HEK293T (cell line): ENCODE results near the gene ARHGEF16.

ENCODE experiments used
- CTCF ChIA-PET: fragments of 350-600 bp; formaldehyde crosslinking; extraction: SDS; loops from one replicate; lab custom pipeline; 2021; ENCODE audit warnings: antibody characterized with exemption, inconsistent platforms; lab: Yijun Ruan, JAX
- POLR2A ChIA-PET: fragments of 350-600 bp; formaldehyde crosslinking; extraction: SDS; loops from one replicate; lab custom pipeline; 2020; ENCODE audit warnings: antibody characterized with exemption, inconsistent platforms; lab: Yijun Ruan, JAX
- DNase-seq: peaks from one replicate; pipeline ENCODE4 v3.0.0; 2012; ENCODE audit warnings: mixed read lengths; ENCODE audit errors: extremely low spot score
- ARNT ChIP-seq: fragments of 450-650 bp; IDR thresholded peaks from 2 replicates; pipeline ENCODE4 v1.6.1; 2017; ENCODE audit warnings: mild to moderate bottlenecking
- BHLHE40 ChIP-seq: fragments of 450-650 bp; IDR thresholded peaks from 2 replicates; pipeline ENCODE4 v1.6.1; 2016; ENCODE audit warnings: mild to moderate bottlenecking, moderate library complexity, borderline replicate concordance
- CTBP1 ChIP-seq: fragments of 450-650 bp; IDR thresholded peaks from 2 replicates; pipeline ENCODE4 v1.6.1; 2016; ENCODE audit warnings: borderline replicate concordance
- ELF4 ChIP-seq: fragments of 450-650 bp; IDR thresholded peaks from 2 replicates; pipeline ENCODE4 v1.6.1; 2017; ENCODE audit warnings: antibody characterized with exemption
- FOXA1 ChIP-seq: fragments of 450-650 bp; IDR thresholded peaks from 2 replicates; pipeline ENCODE4 v1.6.1; 2016; ENCODE audit warnings: mild to moderate bottlenecking
- FOXK2 ChIP-seq: fragments of 450-650 bp; IDR thresholded peaks from 2 replicates; pipeline ENCODE4 v1.6.1; 2016; ENCODE audit warnings: mild to moderate bottlenecking
- FOXM1 ChIP-seq: fragments of 450-650 bp; IDR thresholded peaks from 2 replicates; pipeline ENCODE4 v1.6.1; 2017; ENCODE audit warnings: mild to moderate bottlenecking, borderline replicate concordance
- HDGF ChIP-seq: fragments of 450-650 bp; IDR thresholded peaks from 2 replicates; pipeline ENCODE4 v1.6.1; 2017; ENCODE audit warnings: antibody characterized with exemption, borderline replicate concordance
- L3MBTL2 ChIP-seq: fragments of 450-650 bp; conservative IDR thresholded peaks from 2 replicates; pipeline ENCODE4 v1.6.1; 2016; ENCODE audit warnings: mild to moderate bottlenecking
- LEF1 ChIP-seq: fragments of 450-650 bp; IDR thresholded peaks from 2 replicates; pipeline ENCODE4 v1.6.1; 2017; ENCODE audit warnings: mild to moderate bottlenecking, borderline replicate concordance
- NFRKB ChIP-seq: fragments of 450-650 bp; IDR thresholded peaks from 2 replicates; pipeline ENCODE4 v1.6.1; 2016; ENCODE audit warnings: mild to moderate bottlenecking, moderate library complexity
- SP1 ChIP-seq: fragments of 450-650 bp; IDR thresholded peaks from 2 replicates; pipeline ENCODE4 v1.6.1; 2017
- SUZ12 ChIP-seq: fragments of 450-650 bp; IDR thresholded peaks from 2 replicates; pipeline ENCODE4 v1.6.1; 2016; ENCODE audit warnings: mild to moderate bottlenecking
- TARDBP ChIP-seq: fragments of 450-650 bp; IDR thresholded peaks from 2 replicates; pipeline ENCODE4 v1.6.1; 2016
- ZNF384 ChIP-seq: fragments of 450-650 bp; IDR thresholded peaks from 2 replicates; pipeline ENCODE4 v1.6.1; 2016
- TF ChIP-seq, protein P1 (sequence below): fragments of 450-650 bp; IDR thresholded peaks from 2 replicates; pipeline ENCODE4 v1.6.1; 2016

ARHGEF16 gene

DNA sequence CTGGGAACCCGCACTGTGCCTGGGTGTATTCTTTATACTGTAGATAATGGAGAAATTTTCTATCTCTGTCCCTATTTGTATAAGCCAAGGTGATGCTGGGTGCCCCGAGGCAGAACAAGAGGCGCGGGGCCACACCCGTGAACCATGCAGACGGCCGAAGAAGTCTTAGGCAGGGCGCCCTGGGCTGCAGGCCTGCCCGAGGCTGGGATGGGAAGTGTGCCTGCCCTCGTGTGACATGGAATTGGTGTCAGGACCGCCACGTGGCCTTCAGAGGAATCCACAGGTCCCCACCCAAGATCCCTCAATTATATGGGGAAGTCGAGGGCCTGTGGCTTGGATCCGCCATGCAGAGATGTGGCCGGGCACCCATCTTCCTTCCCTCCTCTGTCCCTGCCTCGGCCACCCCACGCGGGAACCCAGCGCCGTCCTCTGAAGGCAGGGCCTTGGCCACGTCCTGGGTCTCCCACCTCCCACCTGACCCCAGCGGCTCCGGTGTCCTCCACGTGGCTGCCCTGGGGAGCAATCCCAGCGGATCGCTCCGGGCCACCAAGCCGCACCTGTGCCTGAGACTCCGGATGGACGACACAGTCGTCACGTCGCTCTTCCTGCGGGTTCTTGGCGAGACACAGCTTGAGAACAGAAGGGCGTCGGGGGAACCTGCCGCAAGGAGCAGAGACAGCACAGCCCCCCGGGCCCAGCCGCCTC, 19.9 kb upstream of the ARHGEF16 start:
- ChIA-PET CTCF (no interaction called here), POLR2A (no interaction called here)

DNA sequence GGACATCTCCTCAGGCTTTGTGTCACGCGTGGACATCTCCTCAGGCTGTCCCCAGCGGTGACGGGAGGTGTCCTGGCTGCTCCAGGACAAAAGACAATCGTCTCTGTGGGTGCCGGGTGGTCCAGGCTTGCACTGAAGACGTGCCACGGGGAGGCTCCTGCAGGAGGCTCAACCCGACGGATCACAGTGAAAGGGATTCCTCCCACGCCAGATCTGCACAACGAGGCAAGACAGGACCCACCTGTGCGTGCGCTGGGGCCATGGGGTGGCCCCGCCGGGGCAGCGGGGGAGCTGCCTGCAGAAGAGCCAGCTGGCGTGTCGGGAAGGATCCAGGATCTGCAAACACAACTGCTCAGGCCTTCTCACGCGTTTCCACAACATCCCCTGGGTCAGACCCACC, 18.8 kb upstream of the ARHGEF16 start:
- TF ChIP-seq ARNT = no peak
- TF ChIP-seq SP1 = no peak
- no peak for TF ChIP-seq FOXA1
- TF ChIP-seq SUZ12 = no peak
- no peak for TF ChIP-seq NFRKB
- TF ChIP-seq FOXK2 = no peak
- TF ChIP-seq HDGF = no peak
- TF ChIP-seq CTBP1 = no peak
- no peak for TF ChIP-seq BHLHE40
- CTCF ChIA-PET = no interaction called here
- POLR2A ChIA-PET = no interaction called here
- DNase-seq = no peak

More for the DNA sequence above, 19.9 kb upstream of the ARHGEF16 start:
- TF ChIP-seq ZNF384 = no peak
- TF ChIP-seq FOXM1 = no peak
- no peak for TF ChIP-seq LEF1
- no peak for TF ChIP-seq FOXK2
- TF ChIP-seq, protein P1, sequence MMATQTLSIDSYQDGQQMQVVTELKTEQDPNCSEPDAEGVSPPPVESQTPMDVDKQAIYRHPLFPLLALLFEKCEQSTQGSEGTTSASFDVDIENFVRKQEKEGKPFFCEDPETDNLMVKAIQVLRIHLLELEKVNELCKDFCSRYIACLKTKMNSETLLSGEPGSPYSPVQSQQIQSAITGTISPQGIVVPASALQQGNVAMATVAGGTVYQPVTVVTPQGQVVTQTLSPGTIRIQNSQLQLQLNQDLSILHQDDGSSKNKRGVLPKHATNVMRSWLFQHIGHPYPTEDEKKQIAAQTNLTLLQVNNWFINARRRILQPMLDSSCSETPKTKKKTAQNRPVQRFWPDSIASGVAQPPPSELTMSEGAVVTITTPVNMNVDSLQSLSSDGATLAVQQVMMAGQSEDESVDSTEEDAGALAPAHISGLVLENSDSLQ = no peak
- no peak for TF ChIP-seq HDGF
- TF ChIP-seq BHLHE40 = no peak
- TF ChIP-seq SP1 = no peak
- no peak for TF ChIP-seq NFRKB
- TF ChIP-seq ARNT = no peak
- no peak for TF ChIP-seq FOXA1
- no peak for TF ChIP-seq L3MBTL2
- TF ChIP-seq ELF4 = no peak
- TF ChIP-seq CTBP1 = no peak
- DNase-seq = no peak

DNA sequence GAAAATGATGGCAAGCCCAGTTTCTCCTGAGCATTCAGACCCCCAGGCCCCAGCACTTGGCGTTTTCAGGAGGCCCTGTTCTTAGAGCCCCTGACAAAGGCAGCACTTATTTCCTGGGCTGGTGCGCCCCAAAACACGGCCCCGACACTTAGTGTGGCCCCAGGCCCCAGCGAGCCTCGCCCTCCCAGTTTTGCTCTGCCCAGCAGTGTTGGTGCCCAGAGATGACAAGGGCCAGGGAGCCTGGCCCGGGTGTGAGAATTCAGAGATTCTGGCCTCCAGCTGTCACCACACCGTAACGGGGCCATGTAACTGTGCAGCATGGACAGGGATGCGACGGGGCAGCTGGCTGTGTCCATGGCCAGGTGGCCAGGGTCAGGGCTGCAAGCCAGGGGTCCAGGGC, 18.0 kb upstream of the ARHGEF16 start:
- ChIA-PET POLR2A (no interaction called here), CTCF (interaction anchor here (0.9 kb wide), 2 partner anchors 16 to 182 kb away, joined by 3 read pairs; no protein-coding TSS in a partner anchor)
- DNase-seq = no peak
- TF ChIP-seq LEF1 (no peak), FOXK2 (no peak), FOXA1 (no peak), CTBP1 (no peak), HDGF (no peak)

DNA sequence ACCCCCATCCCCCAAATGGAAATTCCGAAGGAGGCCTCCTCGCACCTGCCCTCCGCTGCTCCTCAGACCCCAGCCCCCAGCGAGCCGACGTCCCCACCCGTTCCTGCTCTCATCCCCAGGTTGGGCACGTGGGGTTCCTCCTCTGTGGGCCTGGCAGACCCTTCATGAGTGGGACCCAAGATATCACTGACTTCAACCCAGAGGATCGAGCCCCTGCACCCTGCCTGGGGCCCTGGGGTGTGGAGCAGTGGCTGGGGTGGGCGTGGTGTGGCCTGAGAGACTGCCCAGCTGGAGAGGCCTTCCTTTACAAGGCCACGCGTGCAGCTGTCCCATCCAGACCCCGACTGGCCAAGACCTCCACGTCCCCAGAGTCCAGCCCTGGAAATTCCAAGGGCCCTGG, 17.6 kb upstream of the ARHGEF16 start:
- ChIA-PET POLR2A (no interaction called here), CTCF (interaction anchor here (0.9 kb wide), 2 partner anchors 16 to 182 kb away, joined by 3 read pairs; no protein-coding TSS in a partner anchor)
- no peak for TF ChIP-seq ELF4
- no peak for TF ChIP-seq FOXM1
- TF ChIP-seq NFRKB = no peak
- no peak for DNase-seq

DNA sequence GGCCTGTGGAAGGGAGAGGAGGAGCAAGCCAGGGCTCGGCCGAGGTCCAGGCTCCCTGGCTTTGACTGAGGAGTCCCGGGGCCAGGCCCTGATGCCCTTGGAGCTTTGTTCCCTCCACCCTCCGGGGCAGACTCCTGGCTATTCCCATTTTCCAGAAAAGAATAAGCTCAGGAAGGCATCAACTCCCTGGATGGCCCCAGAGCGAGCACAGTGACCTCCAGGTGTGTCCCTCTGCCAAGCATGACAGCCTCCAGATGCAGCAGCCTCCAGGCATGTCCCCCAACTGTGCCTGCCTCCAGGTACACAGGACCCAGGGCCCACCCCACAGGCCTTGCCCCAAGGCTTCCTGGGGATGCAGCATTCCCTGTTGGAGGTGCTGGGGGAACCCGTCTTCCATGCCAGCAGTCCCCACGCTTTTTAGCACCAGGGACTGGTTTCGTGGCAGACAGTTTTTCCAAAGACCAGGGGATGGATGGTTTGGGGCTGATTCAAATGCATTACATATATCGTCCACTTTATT, 15.7 kb upstream of the ARHGEF16 start:
- DNase-seq = no peak
- TF ChIP-seq SUZ12 (no peak), ELF4 (no peak)
- ChIA-PET CTCF (no interaction called here), POLR2A (no interaction called here)

DNA sequence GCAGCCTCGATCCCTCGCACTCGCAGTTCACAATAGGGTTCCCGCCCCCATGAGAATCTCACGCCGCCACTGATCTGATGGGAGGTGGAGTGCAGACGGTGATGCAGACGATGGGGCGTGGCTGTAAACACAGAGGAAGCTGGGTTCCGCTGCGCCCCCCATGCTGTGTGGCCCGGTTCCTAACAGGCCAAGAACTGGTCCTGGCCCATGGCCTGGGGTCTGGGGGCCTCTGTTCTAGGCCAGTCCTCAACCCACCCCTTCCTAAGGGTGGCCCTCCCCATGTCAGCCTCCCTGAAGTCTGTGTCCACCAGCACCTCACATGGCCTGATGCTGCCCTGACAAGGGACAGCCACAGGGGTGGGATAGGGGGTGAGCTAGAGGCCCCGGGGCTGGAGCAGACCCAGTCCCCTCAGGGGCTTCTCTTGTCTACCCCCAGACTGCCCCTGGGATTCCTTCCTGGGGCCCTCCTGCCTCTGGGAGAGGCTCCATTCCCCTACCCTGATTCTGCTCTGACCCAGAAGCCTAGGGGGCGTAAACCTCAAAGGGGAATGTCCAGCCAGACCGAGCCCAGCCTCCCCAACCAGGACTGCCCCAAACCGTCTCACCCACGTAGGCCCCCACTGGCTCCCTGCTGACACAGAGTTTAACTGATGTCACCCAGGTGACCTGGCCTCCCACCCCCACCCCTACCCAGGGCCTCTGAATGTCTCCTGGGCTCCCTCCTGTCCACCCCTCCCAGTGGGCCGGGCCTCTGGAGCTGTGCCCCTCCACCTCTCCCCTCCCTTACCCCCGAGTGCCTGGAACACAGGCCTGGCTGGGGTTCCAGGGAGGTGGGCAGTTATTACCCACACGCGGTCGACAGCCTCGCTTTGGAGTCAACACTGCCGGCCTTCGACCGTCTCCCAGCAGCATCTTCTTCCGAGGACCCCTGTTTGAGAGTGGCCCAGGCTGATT, 14.8 kb upstream of the ARHGEF16 start:
- CTCF ChIA-PET = no interaction called here
- POLR2A ChIA-PET = no interaction called here
- no peak for DNase-seq
- TF ChIP-seq SUZ12 = no peak
- TF ChIP-seq SP1 = no peak
- no peak for TF ChIP-seq L3MBTL2
- TF ChIP-seq, protein P1 = no peak
- no peak for TF ChIP-seq ELF4
- no peak for TF ChIP-seq BHLHE40
- TF ChIP-seq FOXM1 = no peak
- no peak for TF ChIP-seq ZNF384
- no peak for TF ChIP-seq CTBP1
- TF ChIP-seq HDGF = no peak
- TF ChIP-seq ARNT = no peak
- no peak for TF ChIP-seq LEF1
- no peak for TF ChIP-seq FOXK2
- TF ChIP-seq FOXA1 = no peak
- TF ChIP-seq TARDBP = no peak
- TF ChIP-seq NFRKB = no peak

DNA sequence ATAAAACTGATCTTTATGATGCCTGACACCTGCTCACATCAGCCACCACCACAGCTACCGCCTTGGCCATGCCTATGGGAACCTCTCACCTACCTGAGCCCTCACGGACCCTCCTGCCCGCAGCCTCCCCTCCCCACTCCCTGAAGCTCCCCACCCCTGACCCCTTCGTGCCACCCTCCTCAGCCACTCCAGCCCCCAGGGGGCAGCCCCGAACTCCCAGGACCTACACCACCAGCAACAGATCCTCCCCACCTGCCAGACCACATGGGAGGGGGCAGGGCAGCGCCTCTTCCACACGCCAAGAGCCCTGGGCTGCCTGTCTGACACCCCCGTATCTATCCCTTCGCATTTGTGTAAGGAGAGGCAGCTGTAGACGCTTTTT, 14.2 kb upstream of the ARHGEF16 start:
- TF ChIP-seq FOXM1 (no peak), L3MBTL2 (no peak), ARNT (no peak), LEF1 (no peak), HDGF (no peak), FOXA1 (no peak), ELF4 (no peak), SUZ12 (no peak), NFRKB (no peak), CTBP1 (no peak), BHLHE40 (no peak), ZNF384 (no peak), TARDBP (no peak), SP1 (no peak), FOXK2 (no peak)
- TF ChIP-seq, protein P1 = no peak
- DNase-seq = no peak
- POLR2A ChIA-PET = no interaction called here
- CTCF ChIA-PET = no interaction called here
